ENCODE measurements around the gene MAN2A2. TPM values are rescaled to one million over a fixed set of nuclear protein-coding genes. Genes with fewer than 3 reads are reported as not detected.
A peak's percentile ranks its signal among the peaks of the same experiment; 100 is the strongest.
"Not testable (repeated sequence)": the region's sequence is repeated elsewhere in the genome, so short reads cannot be mapped to it uniquely, and the experiment has no call there.

The MAN2A2 gene
- total RNA-seq, 1 experiment from 2014 or later: 12.6 TPM

GRCh38 chr15:90866800-90867199 lies 36.3 kb upstream of the MAN2A2 start:
- Histone ChIP-seq H3K4me3 (no peak overlapping the region), H3K27me3 (no peaks in the 10 kb centered on the region), H3K9me3 (replicated peaks) (no peaks in the 10 kb centered on the region), H3K4me1 (peaks cover 23% of the 10 kb centered on the region), H3K27ac (no peak overlapping the region), H3K36me3 (no peaks in the 10 kb centered on the region)
- DNase-seq: no peak

GRCh38 chr15:90868261-90868689 lies 34.8 kb upstream of the MAN2A2 start, which contains the start of gene FURIN:
TSS of gene FURIN (plus strand) at chr15:90868588. CDS start at chr15:90875741, 7,153 bp downstream.
- Histone ChIP-seq H3K27me3 (no peaks in the 10 kb centered on the region), H3K9me3 (replicated peaks) (no peaks in the 10 kb centered on the region), H3K4me3 (no peak within 1 kb of the TSS), H3K36me3 (no peaks in the 10 kb centered on the region), H3K27ac (peak within 1 kb of the TSS; percentile 11), H3K4me1 (peaks cover 35% of the 10 kb centered on the region)
- DNase-seq: no peak

GRCh38 chr15:90869140-90869541 lies 34.0 kb upstream of the MAN2A2 start:
- H3K4me1 ChIP-seq: peaks cover 43% of the 10 kb centered on the region
- H3K9me3 ChIP-seq (replicated peaks): no peaks in the 10 kb centered on the region
- peak overlapping the region; percentile 11 for H3K27ac ChIP-seq
- no peak for DNase-seq
- H3K36me3 ChIP-seq: no peaks in the 10 kb centered on the region
- no peak overlapping the region for H3K4me3 ChIP-seq
- no peaks in the 10 kb centered on the region for H3K27me3 ChIP-seq

- no peaks in the 10 kb centered on the region for H3K27me3 ChIP-seq
- H3K27ac ChIP-seq: peak overlapping the region; percentile 11
- DNase-seq: peak; percentile 76 to 86
- no peaks in the 10 kb centered on the region for H3K9me3 ChIP-seq (replicated peaks)
- H3K4me1 ChIP-seq: peaks cover 47% of the 10 kb centered on the region
- no peaks in the 10 kb centered on the region for H3K36me3 ChIP-seq
- no peak overlapping the region for H3K4me3 ChIP-seq
Measured at GRCh38 chr15:90869601-90870353, 33.3 kb upstream of the MAN2A2 start.

GRCh38 chr15:90870354-90871138 lies 32.6 kb upstream of the MAN2A2 start:
- no peaks in the 10 kb centered on the region for H3K36me3 ChIP-seq
- peak in 1 of 2 experiments; percentile 60 for DNase-seq
- H3K27ac ChIP-seq: peak overlapping the region; percentile 45
- peak overlapping the region; percentile 72 for H3K4me3 ChIP-seq
- H3K27me3 ChIP-seq: no peaks in the 10 kb centered on the region
- H3K9me3 ChIP-seq (replicated peaks): no peaks in the 10 kb centered on the region
- H3K4me1 ChIP-seq: peaks cover 44% of the 10 kb centered on the region

- DNase-seq: peak; percentile 49 to 61
- Histone ChIP-seq H3K4me3 (peak overlapping the region; percentile 72), H3K4me1 (peaks cover 44% of the 10 kb centered on the region), H3K27ac (peak overlapping the region; percentile 45), H3K9me3 (replicated peaks) (no peaks in the 10 kb centered on the region), H3K36me3 (no peaks in the 10 kb centered on the region), H3K27me3 (no peaks in the 10 kb centered on the region)
Measured at GRCh38 chr15:90871139-90871715, 31.9 kb upstream of the MAN2A2 start.

- H3K4me1 ChIP-seq: peaks cover 44% of the 10 kb centered on the region
- H3K36me3 ChIP-seq: no peaks in the 10 kb centered on the region; the same call in 1 of the 2 replicates
- peak in 1 of 2 experiments; percentile 31 for DNase-seq
- peak overlapping the region; percentile 61 for H3K27ac ChIP-seq
- no peaks in the 10 kb centered on the region for H3K27me3 ChIP-seq
- H3K9me3 ChIP-seq (replicated peaks): no peaks in the 10 kb centered on the region
- H3K4me3 ChIP-seq: peak overlapping the region; percentile 72
Measured at GRCh38 chr15:90871716-90872485, 31.2 kb upstream of the MAN2A2 start.

GRCh38 chr15:90872486-90873184 lies 30.5 kb upstream of the MAN2A2 start:
- DNase-seq: peak in 1 of 2 experiments; percentile 52
- Histone ChIP-seq H3K27ac (peak overlapping the region; percentile 61), H3K4me1 (peaks cover 44% of the 10 kb centered on the region), H3K36me3 (peaks cover 5% of the 10 kb centered on the region; the same call in 1 of the 2 replicates), H3K4me3 (peak overlapping the region; percentile 72), H3K9me3 (replicated peaks) (no peaks in the 10 kb centered on the region), H3K27me3 (no peaks in the 10 kb centered on the region)

GRCh38 chr15:90873488-90873997 lies 29.6 kb upstream of the MAN2A2 start:
- peak in 1 of 2 experiments; percentile 50 for DNase-seq
- no peak overlapping the region for H3K4me3 ChIP-seq
- peaks cover 5% of the 10 kb centered on the region; the same call in 1 of the 2 replicates for H3K36me3 ChIP-seq
- peaks cover 43% of the 10 kb centered on the region for H3K4me1 ChIP-seq
- H3K27ac ChIP-seq: peak overlapping the region; percentile 61
- H3K9me3 ChIP-seq (replicated peaks): no peaks in the 10 kb centered on the region
- H3K27me3 ChIP-seq: no peaks in the 10 kb centered on the region

GRCh38 chr15:90873998-90874605 lies 29.0 kb upstream of the MAN2A2 start:
- H3K27ac ChIP-seq: peak overlapping the region; percentile 61
- no peaks in the 10 kb centered on the region for H3K9me3 ChIP-seq (replicated peaks)
- H3K4me3 ChIP-seq: no peak overlapping the region
- peaks cover 5% of the 10 kb centered on the region; the same call in 1 of the 2 replicates for H3K36me3 ChIP-seq
- peaks cover 37% of the 10 kb centered on the region for H3K4me1 ChIP-seq
- peak; percentile 59 to 72 for DNase-seq
- no peaks in the 10 kb centered on the region for H3K27me3 ChIP-seq

- H3K4me1 ChIP-seq: peaks cover 28% of the 10 kb centered on the region
- not testable (repeated sequence) for DNase-seq
Measured at GRCh38 chr15:90874986-90875385, 28.1 kb upstream of the MAN2A2 start.

GRCh38 chr15:90875549-90875981 lies 27.5 kb upstream of the MAN2A2 start:
- Histone ChIP-seq H3K27ac (no peak overlapping the region), H3K4me1 (peaks cover 26% of the 10 kb centered on the region), H3K9me3 (replicated peaks) (no peaks in the 10 kb centered on the region), H3K36me3 (peaks cover 5% of the 10 kb centered on the region; the same call in 1 of the 2 replicates), H3K4me3 (no peak overlapping the region), H3K27me3 (no peaks in the 10 kb centered on the region)
- DNase-seq: no peak

More at GRCh38 chr15:90874986-90875385, 28.1 kb upstream of the MAN2A2 start:
- H3K9me3 ChIP-seq (replicated peaks); H3K27ac ChIP-seq; H3K36me3 ChIP-seq; H3K27me3 ChIP-seq; H3K4me3 ChIP-seq: not testable (repeated sequence)

- Histone ChIP-seq H3K4me1 (peaks cover 26% of the 10 kb centered on the region), H3K27me3 (no peaks in the 10 kb centered on the region), H3K9me3 (replicated peaks) (no peaks in the 10 kb centered on the region), H3K27ac (no peak overlapping the region), H3K36me3 (peaks cover 5% of the 10 kb centered on the region; the same call in 1 of the 2 replicates), H3K4me3 (no peak overlapping the region)
- no peak for DNase-seq
Measured at GRCh38 chr15:90876046-90876445, 27.1 kb upstream of the MAN2A2 start.

Measured in SJCRH30 (cell line).